Femur (tissue), 1 donor: ENCODE measurements around the gene TSPEAR.

Experiments
- DNase-seq: peaks from one replicate; pipeline ENCODE4 v3.0.0-alpha.2; 2017

The TSPEAR gene

GRCh38 chr21:44718571-44718970 is 7.2 kb upstream of the TSPEAR start:
- DNase-seq = no peak

- no peak for DNase-seq
These were observed 6.7 kb upstream of the TSPEAR start for GRCh38 chr21:44718093-44718492.

- DNase-seq = no peak
These were observed 5.6 kb upstream of the TSPEAR start for GRCh38 chr21:44716984-44717383.

- DNase-seq = no peak
These were observed 3.5 kb upstream of the TSPEAR start for GRCh38 chr21:44714905-44715304.

GRCh38 chr21:44713846-44714245 is 2.5 kb upstream of the TSPEAR start:
- DNase-seq = no peak

- peak; percentile 6 for DNase-seq
These were observed 1.8 kb upstream of the TSPEAR start for GRCh38 chr21:44713130-44713529.

GRCh38 chr21:44712203-44713028 is 1.0 kb upstream of the TSPEAR start:
- DNase-seq = no peak

GRCh38 chr21:44710756-44711326 is 531 bp downstream of the TSPEAR start:
- DNase-seq = no peak

- no peak for DNase-seq
These were observed 1.1 kb downstream of the TSPEAR start for GRCh38 chr21:44710294-44710665.

GRCh38 chr21:44709426-44710293 is 1.7 kb downstream of the TSPEAR start:
- DNase-seq = no peak

GRCh38 chr21:44708866-44709425 is 2.4 kb downstream of the TSPEAR start:
- DNase-seq = no peak

- no peak for DNase-seq
These were observed 3.0 kb downstream of the TSPEAR start for GRCh38 chr21:44708213-44708865.

GRCh38 chr21:44706706-44707581 is 4.4 kb downstream of the TSPEAR start:
- no peak for DNase-seq

- DNase-seq = no peak
These were observed 5.2 kb downstream of the TSPEAR start for GRCh38 chr21:44706026-44706705.

GRCh38 chr21:44704636-44705001 is 6.8 kb downstream of the TSPEAR start:
- no peak for DNase-seq

- no peak for DNase-seq
These were observed 7.4 kb downstream of the TSPEAR start for GRCh38 chr21:44703731-44704635.

- DNase-seq = no peak
These were observed 8.2 kb downstream of the TSPEAR start for GRCh38 chr21:44702973-44703730.

GRCh38 chr21:44702111-44702972 is 9.0 kb downstream of the TSPEAR start:
- no peak for DNase-seq
